Left lung (tissue), 10 donors: ENCODE results near the gene TANGO6. TPM values are rescaled to one million over a fixed set of nuclear protein-coding genes. Genes with fewer than 3 reads are reported as not detected.

ENCODE experiments used
- ATAC-seq: fragments of 200-7000 bp; cut with Tn5 transposase; one replicate; pipeline ENCODE4 v1.9.1; 2020; ENCODE audit warnings: moderate library complexity
- DNase-seq, 4 donors: peaks; one replicate each; pipeline ENCODE4 v3.0.0-alpha.2; 2013 to 2020
- H3K27ac ChIP-seq, 2 donors: fragments of 200-600 bp; sonication (generic) in 1 of 2; one replicate each; pipeline versions ENCODE4 v1.5.0 to v1.8.0; 2020 to 2021
- H3K27me3 ChIP-seq, 2 donors: fragments of 200-600 bp; sonication (generic) in 1 of 2; one replicate each; pipeline versions ENCODE4 v1.5.0 to v1.8.0; 2020 to 2021
- H3K36me3 ChIP-seq, 2 donors: fragments of 200-600 bp; sonication (generic) in 1 of 2; one replicate each; pipeline versions ENCODE4 v1.5.0 to v1.8.0; 2020 to 2021
- H3K4me1 ChIP-seq, 2 donors: fragments of 200-600 bp; one replicate each; pipeline ENCODE4 v1.8.0; 2021
- H3K4me3 ChIP-seq, 2 donors: fragments of 200-600 bp; sonication (generic) in 1 of 2; one replicate each; pipeline versions ENCODE4 v1.5.0 to v1.8.0; 2020 to 2021; ENCODE audit warnings: mild to moderate bottlenecking in 1 of 2
- H3K9me3 ChIP-seq, 2 donors: fragments of 200-600 bp; sonication (generic) in 1 of 2; one replicate each; pipeline versions ENCODE4 v1.5.0 to v1.8.0; 2020 to 2021
- CTCF ChIP-seq, 2 donors: fragments of 200-600 bp; sonication (generic) in 1 of 2; IDR thresholded peaks; one replicate each; pipeline versions ENCODE4 v1.5.0 to v1.8.0; 2021; ENCODE audit warnings: antibody characterized with exemption in 2 of 2
- intact Hi-C, 2 donors: fragments of 100-400 bp; cut with DNase I; formaldehyde crosslinking; loops; one replicate each; pipeline versions ENCODE4 v1.11.2 to v1.14.2; 2022
- polyA plus RNA-seq, 6 donors: library from polyadenylated mRNA; unstranded; fragments of 120-200 nt; gene quantifications; one replicate each; pipeline ENCODE4 v1.2.1, GENCODE V29; 2013; ENCODE audit not compliant: insufficient read length in 6 of 6
- total RNA-seq, 2 donors: library from RNA; stranded (reverse); fragmentation: NEBNext Ultra II Directional; extraction: Animal tissue kit (Norgen Biotek cat#: 25700); gene quantifications; one replicate each; pipeline ENCODE4 v1.2.1, GENCODE V29; 2021
- donor health status: DM: no; HTN: yes; CAD: no.
- donor health status: DM: no; HTN: no; CAD: no.

TANGO6 gene
- total and polyA plus RNA-seq, 8 donors, result 6.3 to 24.1 (median 7.9) TPM

DNA sequence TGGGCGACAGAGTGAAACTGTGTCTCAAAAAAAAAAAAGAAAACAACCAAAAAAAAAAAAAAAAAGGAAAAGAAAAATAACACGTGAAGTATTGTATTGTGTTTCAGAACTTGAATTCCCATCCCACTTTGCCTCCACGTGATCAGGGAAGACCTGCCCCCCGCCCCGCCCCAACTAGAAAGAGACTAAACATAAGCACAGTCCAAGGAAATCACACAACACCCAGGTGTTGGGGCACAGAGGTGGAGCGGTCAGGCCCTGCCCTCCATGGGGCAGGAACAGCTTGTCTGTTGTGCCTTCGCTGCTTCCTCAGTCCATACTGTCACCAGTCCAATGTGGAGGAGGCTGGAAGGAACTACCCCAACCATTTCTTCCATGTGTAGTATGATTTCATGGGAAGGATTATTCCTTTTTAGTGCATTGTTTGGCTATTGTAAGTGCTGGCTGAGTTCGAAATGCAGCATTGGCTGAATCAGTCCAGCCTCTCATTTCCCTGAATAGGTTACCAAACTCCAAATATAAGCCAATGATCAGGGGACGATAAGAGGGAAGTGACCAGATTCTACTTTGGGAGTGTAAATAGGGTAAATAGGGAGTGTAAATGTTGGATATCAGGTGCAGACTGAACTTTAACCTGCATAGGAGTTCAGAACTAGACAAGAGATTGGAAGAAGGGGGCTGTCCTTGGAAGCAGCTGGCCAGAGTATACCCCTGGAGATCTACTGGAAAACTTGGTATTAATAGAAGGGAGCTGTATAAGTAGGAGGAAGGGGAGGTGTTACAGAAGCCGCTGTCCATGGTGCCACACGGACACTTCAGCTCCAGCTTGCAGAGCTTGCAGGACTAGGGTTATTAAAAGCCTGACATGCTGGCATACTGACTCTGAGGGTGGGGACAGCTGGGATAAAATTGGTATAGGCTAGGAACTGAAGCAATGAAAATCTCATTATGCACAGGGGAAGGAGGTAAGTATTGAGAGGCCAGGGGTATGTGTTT lies 50.7 kb downstream of the TANGO6 start:
- Histone ChIP-seq H3K4me3 (no peak overlapping the region), H3K36me3 (no peaks in the 10 kb centered on the region), H3K27ac (no peak overlapping the region), H3K27me3 (no peaks in the 10 kb centered on the region), H3K9me3 (no peaks in the 10 kb centered on the region), H3K4me1 (peaks cover 0 to 11% of the 10 kb centered on the region in 2 donors)
- ATAC-seq, result peak; percentile 35
- TF ChIP-seq CTCF (IDR thresholded peaks at IDR 0.05), result no peak
- DNase-seq, result peak in 1 of 4 donors; percentile 58
- intact Hi-C loops, result loop anchor here in 1 of 2 donors (10.0 kb wide), 1 partner anchor 221 kb away; no protein-coding TSS in a partner anchor

- intact Hi-C loops, result loop anchor here in 1 of 2 donors (10.0 kb wide), 1 partner anchor 220 kb away; no protein-coding TSS in a partner anchor
- no peak for DNase-seq
Observed at GRCh38 chr16:68894714-68895113, 51.4 kb downstream of the TANGO6 start.

GRCh38 chr16:68898026-68898425 lies 54.7 kb downstream of the TANGO6 start:
- DNase-seq (no peak), ATAC-seq (no peak)
- H3K4me3 ChIP-seq, result no peak overlapping the region
- TF ChIP-seq CTCF (IDR thresholded peaks at IDR 0.05), result no peak
- no peak overlapping the region for H3K27ac ChIP-seq
- intact Hi-C loops, result loop anchor here in 1 of 2 donors (10.0 kb wide), 1 partner anchor 217 kb away; no protein-coding TSS in a partner anchor
- H3K27me3 ChIP-seq, result no peaks in the 10 kb centered on the region
- no peaks in the 10 kb centered on the region for H3K4me1 ChIP-seq
- peaks cover 0 to 13% of the 10 kb centered on the region in 2 donors for H3K36me3 ChIP-seq
- no peaks in the 10 kb centered on the region for H3K9me3 ChIP-seq

More at GRCh38 chr16:68894714-68895113, 51.4 kb downstream of the TANGO6 start:
- Histone ChIP-seq H3K4me1 (peaks cover 0 to 6% of the 10 kb centered on the region in 2 donors), H3K36me3 (peaks cover 0 to 3% of the 10 kb centered on the region in 2 donors), H3K9me3 (no peaks in the 10 kb centered on the region), H3K4me3 (no peak overlapping the region), H3K27ac (no peak overlapping the region), H3K27me3 (no peaks in the 10 kb centered on the region)
- no peak for TF ChIP-seq CTCF (IDR thresholded peaks at IDR 0.05)
- ATAC-seq, result no peak

DNA sequence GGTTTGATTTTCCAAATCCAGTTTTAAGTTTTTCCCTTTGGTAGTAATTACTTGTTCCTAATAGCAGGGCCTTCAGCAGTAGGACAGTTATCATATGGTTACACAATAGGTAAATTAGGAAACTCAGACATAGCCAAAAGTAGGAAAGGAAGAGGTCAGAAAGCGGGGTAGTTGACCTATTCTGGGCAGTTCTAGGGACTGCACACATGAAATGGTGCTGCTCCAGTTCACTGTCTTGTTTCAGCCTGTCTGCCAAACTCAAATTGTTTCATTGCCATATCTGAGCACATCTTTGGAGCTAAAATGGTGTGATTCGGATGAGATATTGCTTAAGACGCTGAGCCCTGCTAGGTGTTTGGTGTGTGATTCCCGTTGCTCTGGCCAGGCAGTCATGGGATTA lies 56.7 kb downstream of the TANGO6 start:
- Histone ChIP-seq H3K4me3 (no peak overlapping the region), H3K27ac (no peak overlapping the region), H3K4me1 (no peaks in the 10 kb centered on the region), H3K9me3 (no peaks in the 10 kb centered on the region), H3K36me3 (peaks cover 0 to 27% of the 10 kb centered on the region in 2 donors), H3K27me3 (no peaks in the 10 kb centered on the region)
- TF ChIP-seq CTCF (IDR thresholded peaks at IDR 0.05), result no peak
- DNase-seq, result no peak
- intact Hi-C loops, result no loop called here
- no peak for ATAC-seq
